ENCODE results near the gene CYTH2. TPM values are rescaled to one million over a fixed set of nuclear protein-coding genes. Genes with fewer than 3 reads are reported as not detected.
"Not testable (repeated sequence)": the region's sequence is repeated elsewhere in the genome, so short reads cannot be mapped to it uniquely, and the experiment has no call there.

Gene CYTH2
- total and polyA plus RNA-seq, 2 donors: 32.0 to 42.4 TPM

DNA sequence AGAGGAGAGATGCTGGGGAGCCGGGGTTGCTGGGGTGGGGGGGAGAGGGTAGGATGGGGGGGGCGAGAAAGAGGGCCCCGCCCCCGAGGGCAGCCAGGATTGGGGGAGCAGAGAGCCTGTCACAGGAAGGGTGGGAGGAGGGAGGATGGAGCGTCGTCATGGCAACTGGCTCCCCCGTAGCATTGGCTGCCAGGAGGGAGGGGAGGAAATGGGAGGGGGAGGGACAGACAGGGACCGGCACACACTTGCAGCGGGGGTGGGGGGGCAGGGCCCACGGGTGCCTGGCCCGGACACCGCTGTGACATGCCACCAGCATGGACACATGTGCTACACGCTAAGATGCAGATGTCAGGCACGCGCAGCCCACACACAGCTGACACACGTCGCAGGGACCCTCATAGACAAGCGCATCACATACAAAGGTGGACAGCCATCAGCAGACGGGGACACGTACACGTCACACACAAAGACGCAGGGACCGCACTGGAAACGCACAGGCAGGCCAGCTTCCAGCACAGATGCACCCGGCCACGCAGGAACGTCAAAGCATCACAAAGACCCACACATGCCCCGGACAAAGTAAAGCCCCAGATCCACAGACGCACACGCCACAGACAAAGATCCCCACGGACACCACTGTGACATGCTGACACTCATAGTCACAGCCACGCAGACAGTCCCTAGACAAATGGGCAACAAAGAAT, 42.8 kb downstream of the CYTH2 start, which contains the start of gene LMTK3:
Gene LMTK3 (minus strand): TSS at position 36 of the 704 bp plus-strand sequence. CDS start 259 bp downstream, outside the sequence.
- Histone ChIP-seq H3K27me3 (ENCODE audit: control insufficient read depth in 2 of 2, insufficient read depth in 1 of 2, low read length in 1 of 2) (peaks cover 37 to 62% of the 10 kb centered on the region in 2 donors), H3K4me1 (ENCODE audit: control insufficient read depth in 2 of 2, insufficient read depth in 2 of 2, low read length in 2 of 2) (peaks cover 10 to 20% of the 10 kb centered on the region in 2 donors), H3K27ac (ENCODE audit: low read depth in 1 of 2, low read length in 1 of 2) (no peak within 1 kb of the TSS), H3K36me3 (ENCODE audit: control insufficient read depth in 2 of 2, insufficient read depth in 2 of 2, low read length in 1 of 2) (no peaks in the 10 kb centered on the region), H3K4me3 (ENCODE audit: low read length in 2 of 2) (peak within 1 kb of the TSS in 1 of 2 donors; percentile 33), H3K9me3 (ENCODE audit: control insufficient read depth in 2 of 2, insufficient read depth in 1 of 2, low read length in 1 of 2) (peaks cover 0 to 11% of the 10 kb centered on the region in 2 donors)
- DNase-seq (ENCODE audit: low read depth in 6 of 9, low spot score in 9 of 9): peak in 6 of 9 donors; percentile 53 to 82 (median 66)
- 14% methylated on average over 32 of the region's 32 CpGs for WGBS

GRCh38 chr19:48512504-48513288, 43.5 kb downstream of the CYTH2 start:
- peaks cover 10 to 20% of the 10 kb centered on the region in 2 donors for H3K4me1 ChIP-seq (ENCODE audit: control insufficient read depth in 2 of 2, insufficient read depth in 2 of 2, low read length in 2 of 2)
- H3K36me3 ChIP-seq (ENCODE audit: control insufficient read depth in 2 of 2, insufficient read depth in 2 of 2, low read length in 1 of 2): no peaks in the 10 kb centered on the region
- no peak overlapping the region for H3K27ac ChIP-seq (ENCODE audit: low read depth in 1 of 2, low read length in 1 of 2)
- H3K4me3 ChIP-seq (ENCODE audit: low read length in 2 of 2): peak overlapping the region in 1 of 2 donors; percentile 83
- WGBS: 48% methylated on average over 19 of the region's 19 CpGs
- peaks cover 0 to 11% of the 10 kb centered on the region in 2 donors for H3K9me3 ChIP-seq (ENCODE audit: control insufficient read depth in 2 of 2, insufficient read depth in 1 of 2, low read length in 1 of 2)
- DNase-seq (ENCODE audit: low read depth in 6 of 9, low spot score in 9 of 9): no peak
- peaks cover 37 to 60% of the 10 kb centered on the region in 2 donors for H3K27me3 ChIP-seq (ENCODE audit: control insufficient read depth in 2 of 2, insufficient read depth in 1 of 2, low read length in 1 of 2)

DNA sequence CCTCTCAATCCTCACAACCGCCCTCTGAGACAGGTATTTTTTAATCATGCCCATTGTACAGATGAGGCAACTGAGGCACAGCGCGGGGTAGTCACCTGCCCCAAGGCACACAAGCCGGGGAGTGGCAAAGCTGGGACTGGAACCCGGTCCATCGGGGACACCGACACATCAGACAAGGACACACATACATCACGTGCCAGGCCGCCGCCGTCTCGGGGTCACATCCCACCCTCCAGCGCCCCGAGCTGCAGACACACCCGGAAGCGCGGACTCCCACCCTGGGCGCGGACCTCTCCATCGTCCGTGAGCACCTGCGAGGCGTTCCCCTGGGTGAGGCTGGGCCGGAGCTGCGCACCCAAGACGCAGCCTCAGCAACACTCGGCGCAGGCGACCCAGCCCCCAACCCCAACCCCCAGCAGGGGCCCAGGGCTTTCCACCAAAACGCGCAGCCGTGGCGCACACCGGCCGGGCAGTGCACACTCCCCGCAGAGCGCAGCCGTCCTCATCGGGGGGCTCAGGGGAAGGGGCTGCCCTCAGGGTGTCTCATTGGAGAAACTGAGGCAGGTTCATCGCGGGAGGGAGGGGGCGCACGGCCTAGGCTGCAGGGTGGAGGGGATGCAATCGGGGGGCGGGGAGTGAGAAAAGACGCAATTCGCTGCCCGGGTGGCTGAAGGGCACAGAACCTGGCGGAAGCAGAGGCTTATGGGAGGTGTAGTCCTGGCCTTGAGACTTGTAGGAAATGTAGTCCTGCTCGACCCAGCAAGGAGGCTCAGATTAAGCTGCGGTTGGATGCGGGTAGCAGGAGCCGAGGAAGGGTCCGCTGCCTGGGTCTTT, 44.3 kb downstream of the CYTH2 start:
- Histone ChIP-seq H3K36me3 (ENCODE audit: control insufficient read depth in 2 of 2, insufficient read depth in 2 of 2, low read length in 1 of 2) (no peaks in the 10 kb centered on the region), H3K27ac (ENCODE audit: low read depth in 1 of 2, low read length in 1 of 2) (peak overlapping the region in 1 of 2 donors; percentile 52), H3K4me1 (ENCODE audit: control insufficient read depth in 2 of 2, insufficient read depth in 2 of 2, low read length in 2 of 2) (peaks cover 10 to 20% of the 10 kb centered on the region in 2 donors), H3K9me3 (ENCODE audit: control insufficient read depth in 2 of 2, insufficient read depth in 1 of 2, low read length in 1 of 2) (peaks cover 0 to 11% of the 10 kb centered on the region in 2 donors), H3K27me3 (ENCODE audit: control insufficient read depth in 2 of 2, insufficient read depth in 1 of 2, low read length in 1 of 2) (peaks cover 37 to 57% of the 10 kb centered on the region in 2 donors), H3K4me3 (ENCODE audit: low read length in 2 of 2) (peak overlapping the region; percentile 49 to 83)
- 3% methylated on average over 54 of the region's 54 CpGs for WGBS
- DNase-seq (ENCODE audit: low read depth in 6 of 9, low spot score in 9 of 9): peak in 6 of 9 donors; percentile 55 to 88 (median 74)

GRCh38 chr19:48514123-48514458, 44.9 kb downstream of the CYTH2 start:
- Histone ChIP-seq H3K4me1 (ENCODE audit: control insufficient read depth in 2 of 2, insufficient read depth in 2 of 2, low read length in 2 of 2) (peaks cover 10 to 20% of the 10 kb centered on the region in 2 donors), H3K9me3 (ENCODE audit: control insufficient read depth in 2 of 2, insufficient read depth in 1 of 2, low read length in 1 of 2) (peaks cover 0 to 11% of the 10 kb centered on the region in 2 donors), H3K27me3 (ENCODE audit: control insufficient read depth in 2 of 2, insufficient read depth in 1 of 2, low read length in 1 of 2) (peaks cover 35 to 53% of the 10 kb centered on the region in 2 donors), H3K4me3 (ENCODE audit: low read length in 2 of 2) (peak overlapping the region in 1 of 2 donors; percentile 83), H3K27ac (ENCODE audit: low read depth in 1 of 2, low read length in 1 of 2) (no peak overlapping the region), H3K36me3 (ENCODE audit: control insufficient read depth in 2 of 2, insufficient read depth in 2 of 2, low read length in 1 of 2) (no peaks in the 10 kb centered on the region)
- DNase-seq (ENCODE audit: low read depth in 6 of 9, low spot score in 9 of 9): no peak
- 49% methylated on average over 11 of the region's 11 CpGs for WGBS

GRCh38 chr19:48516536-48516935, 47.4 kb downstream of the CYTH2 start:
- WGBS: 86% methylated on average over 8 of the region's 8 CpGs
- no peaks in the 10 kb centered on the region for H3K36me3 ChIP-seq (ENCODE audit: control insufficient read depth in 2 of 2, insufficient read depth in 2 of 2, low read length in 1 of 2)
- H3K27me3 ChIP-seq (ENCODE audit: control insufficient read depth in 2 of 2, insufficient read depth in 1 of 2, low read length in 1 of 2): peaks cover 19 to 29% of the 10 kb centered on the region in 2 donors
- no peak overlapping the region for H3K4me3 ChIP-seq (ENCODE audit: low read length in 2 of 2)
- peaks cover 0 to 5% of the 10 kb centered on the region in 2 donors for H3K9me3 ChIP-seq (ENCODE audit: control insufficient read depth in 2 of 2, insufficient read depth in 1 of 2, low read length in 1 of 2)
- DNase-seq (ENCODE audit: low read depth in 6 of 9, low spot score in 9 of 9): no peak
- peaks cover 2 to 14% of the 10 kb centered on the region in 2 donors for H3K4me1 ChIP-seq (ENCODE audit: control insufficient read depth in 2 of 2, insufficient read depth in 2 of 2, low read length in 2 of 2)
- H3K27ac ChIP-seq (ENCODE audit: low read depth in 1 of 2, low read length in 1 of 2): no peak overlapping the region

DNA sequence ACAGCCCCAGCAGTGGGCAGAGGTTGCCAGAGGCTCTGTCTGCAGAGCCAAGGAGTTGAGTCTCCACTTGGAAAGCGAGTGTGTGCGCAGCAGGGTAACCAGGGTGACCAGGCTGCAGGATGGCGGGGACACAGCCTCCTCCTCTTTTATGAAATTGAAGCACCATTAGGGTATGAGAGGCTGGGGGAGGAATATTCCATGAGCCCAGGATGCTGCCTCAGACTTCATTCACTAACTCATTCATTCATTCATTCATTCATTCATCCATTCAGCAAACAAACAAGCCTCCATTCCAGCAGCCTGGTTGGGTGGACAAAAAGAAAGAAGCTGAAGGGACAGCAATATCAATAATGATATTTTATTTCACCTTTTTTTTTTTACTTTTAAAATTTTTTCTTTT, 49.0 kb downstream of the CYTH2 start:
- DNase-seq (ENCODE audit: low read depth in 6 of 9, low spot score in 9 of 9): no peak
- H3K36me3 ChIP-seq (ENCODE audit: control insufficient read depth in 2 of 2, insufficient read depth in 2 of 2, low read length in 1 of 2): no peaks in the 10 kb centered on the region
- no peak overlapping the region for H3K27ac ChIP-seq (ENCODE audit: low read depth in 1 of 2, low read length in 1 of 2)
- H3K4me1 ChIP-seq (ENCODE audit: control insufficient read depth in 2 of 2, insufficient read depth in 2 of 2, low read length in 2 of 2): peaks cover 2 to 6% of the 10 kb centered on the region in 2 donors
- WGBS: 80% methylated on average over 3 of the region's 3 CpGs
- H3K4me3 ChIP-seq (ENCODE audit: low read length in 2 of 2): no peak overlapping the region
- H3K9me3 ChIP-seq (ENCODE audit: control insufficient read depth in 2 of 2, insufficient read depth in 1 of 2, low read length in 1 of 2): no peaks in the 10 kb centered on the region
- peaks cover 3 to 12% of the 10 kb centered on the region in 2 donors for H3K27me3 ChIP-seq (ENCODE audit: control insufficient read depth in 2 of 2, insufficient read depth in 1 of 2, low read length in 1 of 2)

- WGBS: 95% methylated on average over 4 of the region's 4 CpGs
- not testable (repeated sequence) for H3K36me3 ChIP-seq (ENCODE audit: control insufficient read depth in 2 of 2, insufficient read depth in 2 of 2, low read length in 1 of 2); DNase-seq (ENCODE audit: low read depth in 6 of 9, low spot score in 9 of 9); H3K4me3 ChIP-seq (ENCODE audit: low read length in 2 of 2); H3K4me1 ChIP-seq (ENCODE audit: control insufficient read depth in 2 of 2, insufficient read depth in 2 of 2, low read length in 2 of 2); H3K9me3 ChIP-seq (ENCODE audit: control insufficient read depth in 2 of 2, insufficient read depth in 1 of 2, low read length in 1 of 2); H3K27ac ChIP-seq (ENCODE audit: low read depth in 1 of 2, low read length in 1 of 2); H3K27me3 ChIP-seq (ENCODE audit: control insufficient read depth in 2 of 2, insufficient read depth in 1 of 2, low read length in 1 of 2)
Measured at GRCh38 chr19:48519426-48519825, 50.3 kb downstream of the CYTH2 start.

DNA sequence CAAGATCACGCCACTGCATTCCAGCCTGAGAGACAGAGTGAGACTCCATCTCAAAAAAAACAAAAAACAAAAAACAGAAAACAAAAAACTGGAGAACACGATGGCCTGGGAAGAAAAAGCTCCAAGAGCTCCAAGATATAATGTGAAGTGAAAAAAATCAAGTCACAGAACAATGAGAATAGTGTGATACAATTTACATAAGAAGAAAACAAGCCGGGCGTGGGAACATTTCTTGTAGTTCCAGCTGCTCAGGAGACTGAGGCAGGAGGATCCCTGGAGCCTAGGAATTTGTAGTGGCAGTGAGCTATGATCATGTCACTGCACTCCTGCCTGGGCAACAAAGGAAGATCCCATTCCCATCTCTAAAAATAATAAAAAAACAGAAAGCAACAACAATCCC, 51.0 kb downstream of the CYTH2 start:
- DNase-seq (ENCODE audit: low read depth in 6 of 9, low spot score in 9 of 9): no peak
- WGBS: 91% methylated on average over 4 of the region's 4 CpGs
- Histone ChIP-seq H3K36me3 (ENCODE audit: control insufficient read depth in 2 of 2, insufficient read depth in 2 of 2, low read length in 1 of 2) (no peaks in the 10 kb centered on the region), H3K4me1 (ENCODE audit: control insufficient read depth in 2 of 2, insufficient read depth in 2 of 2, low read length in 2 of 2) (no peaks in the 10 kb centered on the region), H3K9me3 (ENCODE audit: control insufficient read depth in 2 of 2, insufficient read depth in 1 of 2, low read length in 1 of 2) (peaks cover 0 to 5% of the 10 kb centered on the region in 2 donors), H3K27ac (ENCODE audit: low read depth in 1 of 2, low read length in 1 of 2) (no peak overlapping the region), H3K4me3 (ENCODE audit: low read length in 2 of 2) (no peak overlapping the region), H3K27me3 (ENCODE audit: control insufficient read depth in 2 of 2, insufficient read depth in 1 of 2, low read length in 1 of 2) (peaks cover 0 to 2% of the 10 kb centered on the region in 2 donors)

Data from thymus (tissue), 11 donors.